Right atrium auricular region (tissue), 2 donors: ENCODE data around the gene FBXO42. TPM values are rescaled to one million over a fixed set of nuclear protein-coding genes. Genes with fewer than 3 reads are reported as not detected.
A peak's percentile ranks its signal among the peaks of the same experiment; 100 is the strongest.

Source experiments
- DNase-seq: peaks from one replicate; pipeline ENCODE4 v3.0.0-alpha.2; 2019; ENCODE audit warnings: low spot score
- H3K27ac ChIP-seq, 2 donors: fragments of 200-600 bp; sonication (generic); 1 replicate in 1 of 2; 2 replicates in 1 of 2; pipeline ENCODE4 v1.5.1; 2016 to 2019
- H3K27me3 ChIP-seq, 2 donors: fragments of 200-600 bp; sonication (generic); one replicate each; pipeline versions ENCODE4 v1.5.1 to v1.6.0; 2017 to 2019
- H3K36me3 ChIP-seq: fragments of 200-600 bp; sonication (generic); one replicate; pipeline ENCODE4 v1.5.1; 2016
- H3K4me1 ChIP-seq, 2 donors: fragments of 200-600 bp; sonication (generic); one replicate each; pipeline versions ENCODE4 v1.5.1 to v1.6.0; 2017 to 2019
- H3K4me3 ChIP-seq, 2 donors: fragments of 200-600 bp; sonication (generic); 1 replicate in 1 of 2; 2 replicates in 1 of 2; pipeline ENCODE4 v1.5.1; 2017 to 2019; ENCODE audit warnings: mild to moderate bottlenecking in 1 of 2, moderate library complexity in 1 of 2
- H3K9me3 ChIP-seq, 2 donors: fragments of 200-600 bp; sonication (generic); one replicate each; pipeline ENCODE4 v1.5.1; 2019
- CTCF ChIP-seq, 2 donors: fragments of 200-600 bp; sonication (generic); IDR thresholded peaks; one replicate each; pipeline ENCODE4 v1.5.1; 2019; ENCODE audit warnings: antibody characterized with exemption in 2 of 2
- total RNA-seq, 2 donors: library from RNA; depleted of rRNA; stranded (reverse); fragments of >200 nt; gene quantifications; one replicate each; pipeline ENCODE4 v1.1.0, GENCODE V29; 2016

Gene FBXO42
- total RNA-seq, 2 donors from 2014 or later = 11.9 to 16.5 TPM

- DNase-seq = no peak
- Histone ChIP-seq H3K4me3 (peak overlapping the region in 1 of 2 donors; percentile 31), H3K36me3 (no peaks in the 10 kb centered on the region), H3K9me3 (no peaks in the 10 kb centered on the region), H3K27me3 (no peaks in the 10 kb centered on the region), H3K27ac (peak overlapping the region; percentile 68 to 75), H3K4me1 (peaks cover 0 to 65% of the 10 kb centered on the region in 2 donors)
- TF ChIP-seq CTCF (IDR thresholded peaks at IDR 0.05) = no peak
These were observed 34.3 kb upstream of the FBXO42 start for GRCh38 chr1:16386454-16387113.

GRCh38 chr1:16385659-16386453 is 33.6 kb upstream of the FBXO42 start:
- H3K4me3 ChIP-seq = no peak overlapping the region
- no peak for DNase-seq
- H3K36me3 ChIP-seq = no peaks in the 10 kb centered on the region
- TF ChIP-seq CTCF (IDR thresholded peaks at IDR 0.05) = no peak
- H3K9me3 ChIP-seq = no peaks in the 10 kb centered on the region
- H3K27ac ChIP-seq = peak overlapping the region; percentile 68 to 75
- no peaks in the 10 kb centered on the region for H3K27me3 ChIP-seq
- peaks cover 0 to 58% of the 10 kb centered on the region in 2 donors for H3K4me1 ChIP-seq

- Histone ChIP-seq H3K27ac (no peak overlapping the region), H3K27me3 (no peaks in the 10 kb centered on the region), H3K36me3 (no peaks in the 10 kb centered on the region), H3K4me3 (no peak overlapping the region), H3K4me1 (peaks cover 0 to 52% of the 10 kb centered on the region in 2 donors), H3K9me3 (no peaks in the 10 kb centered on the region)
- no peak for TF ChIP-seq CTCF (IDR thresholded peaks at IDR 0.05)
- DNase-seq = no peak
These were observed 31.6 kb upstream of the FBXO42 start for GRCh38 chr1:16383888-16384287.

- Histone ChIP-seq H3K4me3 (no peak overlapping the region), H3K27me3 (no peaks in the 10 kb centered on the region), H3K4me1 (peaks cover 0 to 56% of the 10 kb centered on the region in 2 donors), H3K27ac (no peak overlapping the region), H3K36me3 (no peaks in the 10 kb centered on the region), H3K9me3 (no peaks in the 10 kb centered on the region)
- DNase-seq = no peak
- TF ChIP-seq CTCF (IDR thresholded peaks at IDR 0.05) = no peak
These were observed 28.6 kb upstream of the FBXO42 start for GRCh38 chr1:16380868-16381267.

GRCh38 chr1:16378443-16378842 is 26.2 kb upstream of the FBXO42 start:
- no peak for DNase-seq
- no peak overlapping the region for H3K27ac ChIP-seq
- H3K9me3 ChIP-seq = no peaks in the 10 kb centered on the region
- H3K36me3 ChIP-seq = no peaks in the 10 kb centered on the region
- peaks cover 0 to 59% of the 10 kb centered on the region in 2 donors for H3K4me1 ChIP-seq
- H3K4me3 ChIP-seq = no peak overlapping the region
- no peaks in the 10 kb centered on the region for H3K27me3 ChIP-seq
- TF ChIP-seq CTCF (IDR thresholded peaks at IDR 0.05) = no peak
